Measurements from ENCODE around the gene SLIT1.

Gene SLIT1

GRCh38 chr10:96973809-96974747, 211.7 kb downstream of the SLIT1 start:
- intact Hi-C loops (cut with DNase I; ENCODE audit: low total_unique reads): no loop called here
- no peaks in the 10 kb centered on the region for H3K27me3 ChIP-seq
- TF ChIP-seq CTCF (IDR thresholded peaks at IDR 0.05): no peak
- no peaks in the 10 kb centered on the region for H3K9me3 ChIP-seq
- H3K36me3 ChIP-seq: no peaks in the 10 kb centered on the region
- no peaks in the 10 kb centered on the region for H3K4me1 ChIP-seq
- DNase-seq: no peak
- no peak overlapping the region for H3K27ac ChIP-seq
- no peak overlapping the region for H3K4me3 ChIP-seq

- intact Hi-C loops (cut with DNase I; ENCODE audit: low total_unique reads): no loop called here
- no peaks in the 10 kb centered on the region for H3K4me1 ChIP-seq
- DNase-seq: no peak
- H3K4me3 ChIP-seq: no peak overlapping the region
- H3K27me3 ChIP-seq: no peaks in the 10 kb centered on the region
- H3K27ac ChIP-seq: no peak overlapping the region
- no peaks in the 10 kb centered on the region for H3K36me3 ChIP-seq
- no peaks in the 10 kb centered on the region for H3K9me3 ChIP-seq
- no peak for TF ChIP-seq CTCF (IDR thresholded peaks at IDR 0.05)
Measured at GRCh38 chr10:96972264-96972663, 213.5 kb downstream of the SLIT1 start.

- Histone ChIP-seq H3K27me3 (no peaks in the 10 kb centered on the region), H3K9me3 (no peaks in the 10 kb centered on the region), H3K4me3 (no peak overlapping the region), H3K4me1 (no peaks in the 10 kb centered on the region), H3K36me3 (no peaks in the 10 kb centered on the region), H3K27ac (no peak overlapping the region)
- intact Hi-C loops (cut with DNase I; ENCODE audit: low total_unique reads): no loop called here
- no peak for DNase-seq
- no peak for TF ChIP-seq CTCF (IDR thresholded peaks at IDR 0.05)
Measured at GRCh38 chr10:96971324-96971723, 214.4 kb downstream of the SLIT1 start.

- Histone ChIP-seq H3K27me3 (no peaks in the 10 kb centered on the region), H3K36me3 (no peaks in the 10 kb centered on the region), H3K9me3 (no peaks in the 10 kb centered on the region), H3K27ac (no peak overlapping the region), H3K4me1 (no peaks in the 10 kb centered on the region), H3K4me3 (no peak overlapping the region)
- DNase-seq: no peak
- intact Hi-C loops (cut with DNase I; ENCODE audit: low total_unique reads): no loop called here
- TF ChIP-seq CTCF (IDR thresholded peaks at IDR 0.05): no peak
Measured at GRCh38 chr10:96968682-96969423, 216.9 kb downstream of the SLIT1 start.

GRCh38 chr10:96967847-96968246, 217.9 kb downstream of the SLIT1 start:
- no peak for DNase-seq
- intact Hi-C loops (cut with DNase I; ENCODE audit: low total_unique reads): no loop called here
- Histone ChIP-seq H3K36me3 (no peaks in the 10 kb centered on the region), H3K9me3 (no peaks in the 10 kb centered on the region), H3K4me3 (no peak overlapping the region), H3K27me3 (no peaks in the 10 kb centered on the region), H3K27ac (no peak overlapping the region), H3K4me1 (no peaks in the 10 kb centered on the region)
- no peak for TF ChIP-seq CTCF (IDR thresholded peaks at IDR 0.05)
